Lung (tissue), 12 donors: Measurements from ENCODE around the gene PAQR9. TPM values are rescaled to one million over a fixed set of nuclear protein-coding genes. Genes with fewer than 3 reads are reported as not detected.

Experiments used
- ATAC-seq: fragments of 200-7000 bp; cut with Tn5 transposase; one replicate; pipeline ENCODE4 v1.9.1; 2020; ENCODE audit warnings: moderate number of reproducible peaks; ENCODE audit not compliant: insufficient read depth, low FRiP score
- DNase-seq, 3 donors: peaks; one replicate each; pipeline ENCODE4 v3.0.0-alpha.2; 2013 to 2017
- H3K27ac ChIP-seq, 2 donors: one replicate each; pipeline ENCODE4 v1.5.1; 2013; ENCODE audit warnings: mild to moderate bottlenecking in 2 of 2, moderate library complexity in 2 of 2, control low read depth in 1 of 2, inconsistent platforms in 1 of 2, low read depth in 1 of 2, low read length in 1 of 2
- H3K27me3 ChIP-seq, 3 donors: one replicate each; pipeline ENCODE4 v1.5.1; 2013; ENCODE audit warnings: low read length in 2 of 3; ENCODE audit not compliant: control insufficient read depth in 3 of 3, insufficient read depth in 3 of 3
- H3K36me3 ChIP-seq, 4 donors: one replicate each; pipeline ENCODE4 v1.5.1; 2013; ENCODE audit warnings: low read length in 4 of 4, mild to moderate bottlenecking in 1 of 4, moderate library complexity in 1 of 4; ENCODE audit not compliant: control insufficient read depth in 4 of 4, insufficient read depth in 4 of 4
- H3K4me1 ChIP-seq, 5 donors: one replicate each; pipeline ENCODE4 v1.5.1; 2013; ENCODE audit warnings: low read length in 5 of 5, mild to moderate bottlenecking in 2 of 5, moderate library complexity in 1 of 5; ENCODE audit not compliant: control insufficient read depth in 5 of 5, insufficient read depth in 5 of 5
- H3K4me3 ChIP-seq: one replicate; pipeline ENCODE4 v1.5.1; 2013; ENCODE audit warnings: mild to moderate bottlenecking, control low read depth, moderate library complexity
- H3K9ac ChIP-seq, 2 donors: one replicate each; pipeline ENCODE4 v1.5.1; 2013; ENCODE audit warnings: low read length in 2 of 2, control low read depth in 1 of 2; ENCODE audit not compliant: insufficient read depth in 1 of 2
- H3K9me3 ChIP-seq, 4 donors: one replicate each; pipeline ENCODE4 v1.5.1; 2013; ENCODE audit warnings: low read length in 3 of 4, mild to moderate bottlenecking in 1 of 4, moderate library complexity in 1 of 4; ENCODE audit not compliant: control insufficient read depth in 4 of 4, insufficient read depth in 3 of 4
- WGBS, 2 donors: extraction: QIAGEN DNeasy Blood & Tissue Kit; methylation state at CpG; one replicate each; pipeline ENCODE4 v1.1.7; 2013; 5-methylcytosine and 5-hydroxymethylcytosine counted together
- polyA plus RNA-seq, 2 donors: library from polyadenylated mRNA; stranded (reverse); fragments of 200-250 nt; gene quantifications; one replicate each; pipeline ENCODE4 v1.2.1, GENCODE V29; 2013
- total RNA-seq, 2 donors: library from RNA; depleted of rRNA in 1 of 2; stranded (reverse); fragments of >200 nt in 1 of 2; gene quantifications; one replicate each; pipeline ENCODE4 v1.2.1, GENCODE V29; 2014 to 2021
- TF ChIP-seq, protein P1 (sequence below): IDR thresholded peaks from 2 replicates; pipeline ENCODE4 v1.5.1; 2012; ENCODE audit warnings: mild to moderate bottlenecking; ENCODE audit errors: control extremely low read depth, extremely low read depth
- donor health status: control.
- donor health status: control.
- donor health status: Bipolar disorder and iron deficiency.
- donor health status: healthy.
- donor health status: DM: yes; HTN: yes; CAD: no.

Gene PAQR9
- total and polyA plus RNA-seq, 4 donors = not detected

- no peak overlapping the region for H3K9ac ChIP-seq
- no peaks in the 10 kb centered on the region for H3K36me3 ChIP-seq
- no peak overlapping the region for H3K4me3 ChIP-seq
- peaks cover 3 to 24% (median 17%) of the 10 kb centered on the region in 3 donors for H3K27me3 ChIP-seq
- 83 to 90% methylated on average over 4 of the region's 4 CpGs for WGBS, 2 donors
- H3K9me3 ChIP-seq = peaks cover 0 to 3% (median 0%) of the 10 kb centered on the region in 4 donors
- H3K27ac ChIP-seq = no peak overlapping the region
- TF ChIP-seq, protein P1, sequence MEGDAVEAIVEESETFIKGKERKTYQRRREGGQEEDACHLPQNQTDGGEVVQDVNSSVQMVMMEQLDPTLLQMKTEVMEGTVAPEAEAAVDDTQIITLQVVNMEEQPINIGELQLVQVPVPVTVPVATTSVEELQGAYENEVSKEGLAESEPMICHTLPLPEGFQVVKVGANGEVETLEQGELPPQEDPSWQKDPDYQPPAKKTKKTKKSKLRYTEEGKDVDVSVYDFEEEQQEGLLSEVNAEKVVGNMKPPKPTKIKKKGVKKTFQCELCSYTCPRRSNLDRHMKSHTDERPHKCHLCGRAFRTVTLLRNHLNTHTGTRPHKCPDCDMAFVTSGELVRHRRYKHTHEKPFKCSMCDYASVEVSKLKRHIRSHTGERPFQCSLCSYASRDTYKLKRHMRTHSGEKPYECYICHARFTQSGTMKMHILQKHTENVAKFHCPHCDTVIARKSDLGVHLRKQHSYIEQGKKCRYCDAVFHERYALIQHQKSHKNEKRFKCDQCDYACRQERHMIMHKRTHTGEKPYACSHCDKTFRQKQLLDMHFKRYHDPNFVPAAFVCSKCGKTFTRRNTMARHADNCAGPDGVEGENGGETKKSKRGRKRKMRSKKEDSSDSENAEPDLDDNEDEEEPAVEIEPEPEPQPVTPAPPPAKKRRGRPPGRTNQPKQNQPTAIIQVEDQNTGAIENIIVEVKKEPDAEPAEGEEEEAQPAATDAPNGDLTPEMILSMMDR = no peak
- DNase-seq (no peak), ATAC-seq (no peak)
- peaks cover 0 to 5% (median 0%) of the 10 kb centered on the region in 5 donors for H3K4me1 ChIP-seq
Measured at GRCh38 chr3:142968319-142969025, 5.0 kb upstream of the PAQR9 start.

DNA sequence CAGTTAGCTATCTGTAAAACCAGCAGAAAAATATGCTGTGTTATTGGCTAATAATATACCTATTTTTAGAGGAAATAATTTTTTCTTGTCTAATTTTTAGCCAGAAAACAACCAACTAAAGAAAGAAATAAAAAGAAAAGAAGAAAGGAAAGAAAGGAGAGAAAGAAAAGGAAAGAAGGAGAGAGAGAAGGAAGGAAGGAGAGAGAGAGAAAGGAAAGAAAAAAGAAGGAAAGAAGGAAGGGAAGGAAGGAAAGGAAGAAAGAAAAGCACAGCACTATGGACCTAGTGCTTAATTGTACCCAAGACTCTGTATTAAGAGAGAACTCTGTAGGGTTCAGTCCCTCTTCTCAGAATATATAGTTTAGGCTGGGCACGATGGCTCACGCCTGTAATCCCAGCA is 3.3 kb upstream of the PAQR9 start:
- H3K4me1 ChIP-seq = peaks cover 0 to 9% (median 0%) of the 10 kb centered on the region in 5 donors
- no peaks in the 10 kb centered on the region for H3K36me3 ChIP-seq
- peaks cover 0 to 8% (median 0%) of the 10 kb centered on the region in 4 donors for H3K9me3 ChIP-seq
- WGBS, 2 donors = 80 to 97% methylated on average over 2 of the region's 2 CpGs
- TF ChIP-seq, protein P1 = no peak
- H3K4me3 ChIP-seq = no peak overlapping the region
- H3K9ac ChIP-seq = no peak overlapping the region
- no peak for ATAC-seq
- peaks cover 4 to 31% (median 21%) of the 10 kb centered on the region in 3 donors for H3K27me3 ChIP-seq
- DNase-seq = no peak
- no peak overlapping the region for H3K27ac ChIP-seq

GRCh38 chr3:142965581-142965980 is 2.1 kb upstream of the PAQR9 start:
- TF ChIP-seq, protein P1 = no peak
- Histone ChIP-seq H3K27me3 (peaks cover 4 to 33% (median 21%) of the 10 kb centered on the region in 3 donors), H3K9ac (no peak overlapping the region), H3K4me1 (peaks cover 0 to 9% (median 0%) of the 10 kb centered on the region in 5 donors), H3K27ac (no peak overlapping the region), H3K36me3 (no peaks in the 10 kb centered on the region), H3K4me3 (no peak overlapping the region), H3K9me3 (peaks cover 0 to 8% (median 0%) of the 10 kb centered on the region in 4 donors)
- 46 to 71% methylated on average over 3 of the region's 3 CpGs for WGBS, 2 donors
- no peak for ATAC-seq
- DNase-seq = no peak

DNA sequence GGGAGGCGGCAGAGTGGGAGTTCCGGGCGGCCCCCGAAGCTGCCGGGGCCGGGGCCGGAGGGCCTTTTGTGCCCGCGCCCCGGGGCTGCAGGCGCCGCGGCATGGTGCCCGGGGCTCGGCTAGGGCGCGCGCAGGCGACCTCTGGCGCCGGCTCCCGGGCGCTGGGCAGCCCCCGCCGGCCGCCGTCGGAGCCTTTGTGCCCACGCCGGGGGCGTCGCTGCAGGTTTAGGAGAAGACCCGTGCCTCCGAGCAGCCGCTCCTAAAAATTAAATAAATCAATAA is 299 bp downstream of the PAQR9 start:
- Histone ChIP-seq H3K27me3 (peaks cover 4 to 37% (median 25%) of the 10 kb centered on the region in 3 donors), H3K36me3 (no peaks in the 10 kb centered on the region), H3K9me3 (peaks cover 0 to 8% (median 0%) of the 10 kb centered on the region in 4 donors), H3K9ac (no peak overlapping the region), H3K4me1 (peaks cover 0 to 9% (median 0%) of the 10 kb centered on the region in 5 donors), H3K27ac (peak overlapping the region in 1 of 2 donors; percentile 87), H3K4me3 (peak overlapping the region; percentile 48)
- DNase-seq (no peak), ATAC-seq (no peak)
- 0 to 1% methylated on average over 33 to 35 of the region's 35 CpGs for WGBS, 2 donors
- TF ChIP-seq, protein P1 = no peak
